SK-N-SH (cell line): ENCODE measurements around the gene C11orf65. TPM values are rescaled to one million over a fixed set of nuclear protein-coding genes. Genes with fewer than 3 reads are reported as not detected.

ENCODE experiments used
- CTCF ChIA-PET: fragments of 300-600, 350-600 bp; formaldehyde crosslinking; extraction: SDS; loops from one replicate; lab custom pipeline; 2021; lab: Yijun Ruan, JAX
- POLR2A ChIA-PET: fragments of 350-600 bp; sonication (Branson Sonifier 250); formaldehyde crosslinking; extraction: SDS; loops from one replicate; lab custom pipeline; 2020; ENCODE audit warnings: antibody characterized with exemption, inconsistent platforms; lab: Yijun Ruan, JAX
- DNase-seq: peaks from one replicate; pipeline ENCODE4 v3.0.0; 2012
- H2AFZ ChIP-seq: fragments of 200-600 bp; sonication (generic); 2 replicates; pipeline ENCODE4 v1.8.1; 2016; ENCODE audit warnings: antibody characterized with exemption, mild to moderate bottlenecking, low read depth
- H3F3A ChIP-seq: fragments of 200-600 bp; sonication (generic); replicated peaks from 2 replicates; pipeline ENCODE3; 2016; ENCODE audit warnings: antibody characterized with exemption, mild to moderate bottlenecking; ENCODE audit not compliant: insufficient read depth
- H3K27ac ChIP-seq, 2 experiments: fragments of 200-500 bp in 1 of 2; fragments of 200-600 bp in 1 of 2; sonication (Bioruptor generic) in 1 of 2; sonication (generic), shearing (Covaris generic) in 1 of 2; 2 replicates each; pipeline versions ENCODE4 v1.5.1 to v1.6.1; 2014 to 2016; ENCODE audit warnings: low read depth in 2 of 2, inconsistent platforms in 1 of 2, low read length in 1 of 2, mild to moderate bottlenecking in 1 of 2, mixed read lengths in 1 of 2
- H3K27me3 ChIP-seq: fragments of 200-600 bp; sonication (generic), shearing (Covaris generic); 2 replicates; pipeline ENCODE4 v1.6.1; 2016; ENCODE audit warnings: mixed run types; ENCODE audit not compliant: insufficient read depth
- H3K36me3 ChIP-seq, 2 experiments: fragments of 200-500 bp in 1 of 2; fragments of 200-600 bp in 1 of 2; sonication (Bioruptor generic) in 1 of 2; sonication (generic) in 1 of 2; replicated peaks in 1 of 2; 2 replicates each; pipeline versions ENCODE3 to v1.5.1; 2014 to 2016; ENCODE audit warnings: low read length in 1 of 2, mild to moderate bottlenecking in 1 of 2; ENCODE audit not compliant: insufficient read depth in 2 of 2, control insufficient read depth in 1 of 2
- H3K4me1 ChIP-seq, 2 experiments: fragments of 200-500 bp in 1 of 2; fragments of 200-600 bp in 1 of 2; sonication (Bioruptor generic) in 1 of 2; sonication (generic), shearing (Covaris generic) in 1 of 2; 2 replicates each; pipeline versions ENCODE4 v1.5.1 to v1.6.1; 2014 to 2016; ENCODE audit warnings: low read depth in 1 of 2, low read length in 1 of 2, mixed run types in 1 of 2; ENCODE audit not compliant: insufficient read depth in 2 of 2, control insufficient read depth in 1 of 2
- H3K4me2 ChIP-seq: fragments of 200-600 bp; sonication (generic), shearing (Covaris generic); 2 replicates; pipeline ENCODE4 v1.6.1; 2017; ENCODE audit warnings: mixed run types
- H3K4me3 ChIP-seq, 2 experiments: fragments of 200-500 bp in 1 of 2; fragments of 200-600 bp in 1 of 2; sonication (Bioruptor generic) in 1 of 2; sonication (generic), shearing (Covaris generic) in 1 of 2; 2 replicates each; pipeline versions ENCODE4 v1.5.1 to v1.8.1; 2014 to 2016; ENCODE audit warnings: low read depth in 2 of 2, inconsistent platforms in 1 of 2, low read length in 1 of 2, mild to moderate bottlenecking in 1 of 2, mixed read lengths in 1 of 2, moderate library complexity in 1 of 2
- H3K79me2 ChIP-seq: fragments of 200-600 bp; sonication (generic); 2 replicates; pipeline ENCODE4 v1.8.1; 2017; ENCODE audit warnings: mild to moderate bottlenecking; ENCODE audit not compliant: insufficient read depth
- H3K9ac ChIP-seq: fragments of 200-600 bp; sonication (generic); 2 replicates; pipeline ENCODE4 v1.6.1; 2017; ENCODE audit warnings: mixed run types
- H3K9me2 ChIP-seq: fragments of 200-600 bp; sonication (generic); 2 replicates; pipeline ENCODE4 v1.6.1; 2017; ENCODE audit warnings: mixed run types
- H3K9me3 ChIP-seq: fragments of 200-600 bp; sonication (generic); 2 replicates; pipeline ENCODE4 v1.6.1; 2017; ENCODE audit warnings: mixed run types, mild to moderate bottlenecking, moderate library complexity
- H4K20me1 ChIP-seq: fragments of 200-600 bp; sonication (generic); 2 replicates; pipeline ENCODE4 v1.6.1; 2017; ENCODE audit warnings: mild to moderate bottlenecking, mixed run types; ENCODE audit not compliant: insufficient read depth
- CTCF ChIP-seq: fragments of 200-600 bp; sonication (generic); IDR thresholded peaks from 2 replicates; pipeline ENCODE4 v1.6.1; 2017; ENCODE audit warnings: antibody characterized with exemption, mild to moderate bottlenecking, moderate library complexity
- FOSL2 ChIP-seq: IDR thresholded peaks from 2 replicates; pipeline ENCODE4 v1.4.0; 2012; ENCODE audit warnings: low read depth, mild to moderate bottlenecking, moderate library complexity, borderline replicate concordance
- FOXJ3 ChIP-seq: sonication (generic); formaldehyde crosslinking; IDR thresholded peaks from 2 replicates; pipeline ENCODE4 v1.5.1; 2020; ENCODE audit warnings: mild to moderate bottlenecking, missing genetic modification reagents
- FOXM1 ChIP-seq: IDR thresholded peaks from 2 replicates; pipeline ENCODE4 v1.4.0; 2012; ENCODE audit warnings: low read depth, mild to moderate bottlenecking
- GABPA ChIP-seq: IDR thresholded peaks from 2 replicates; pipeline ENCODE4 v1.4.0; 2012; ENCODE audit warnings: low read depth, mild to moderate bottlenecking
- IRF3 ChIP-seq: fragments of 150-350 bp; IDR thresholded peaks from 2 replicates; pipeline ENCODE4 v1.6.1; 2016; ENCODE audit warnings: mild to moderate bottlenecking, low read depth, low read length
- MAX ChIP-seq: IDR thresholded peaks from 2 replicates; pipeline ENCODE4 v1.4.0; 2012; ENCODE audit warnings: low read depth
- MEF2A ChIP-seq: IDR thresholded peaks from 2 replicates; pipeline ENCODE4 v1.4.0; 2012; ENCODE audit warnings: low read depth, borderline replicate concordance
- NRF1 ChIP-seq: IDR thresholded peaks from 2 replicates; pipeline ENCODE4 v1.6.1; 2012; ENCODE audit warnings: low read depth, mild to moderate bottlenecking, low read length
- RCOR1 ChIP-seq: fragments of 150-350 bp; IDR thresholded peaks from 2 replicates; pipeline ENCODE4 v1.6.1; 2017; ENCODE audit warnings: antibody characterized with exemption, low read length
- RXRA ChIP-seq: IDR thresholded peaks from 2 replicates; pipeline ENCODE4 v1.4.0; 2012; ENCODE audit warnings: low read depth, mild to moderate bottlenecking, borderline replicate concordance
- SIN3A ChIP-seq: IDR thresholded peaks from 2 replicates; pipeline ENCODE4 v1.6.1; 2012; ENCODE audit warnings: low read depth, mild to moderate bottlenecking, low read length, moderate library complexity, borderline replicate concordance
- SMC3 ChIP-seq: IDR thresholded peaks from 2 replicates; pipeline ENCODE4 v1.6.1; 2012; ENCODE audit warnings: low read depth, low read length, improper control_type of control experiment
- TCF12 ChIP-seq: IDR thresholded peaks from 2 replicates; pipeline ENCODE4 v1.4.0; 2012
- USF1 ChIP-seq: IDR thresholded peaks from 2 replicates; pipeline ENCODE4 v1.4.0; 2012; ENCODE audit warnings: low read depth, borderline replicate concordance
- USF2 ChIP-seq: fragments of 150-350 bp; IDR thresholded peaks from 2 replicates; pipeline ENCODE4 v1.6.1; 2017; ENCODE audit warnings: antibody characterized with exemption, low read length, low read depth, borderline replicate concordance
- WGBS: methylation state at CpG from one replicate; pipeline ENCODE4 v1.1.6; 2017; ENCODE audit warnings: low lambda C conversion rate; 5-methylcytosine and 5-hydroxymethylcytosine counted together
- polyA plus RNA-seq, 3 experiments: library from polyadenylated mRNA; depleted of rRNA; stranded (reverse); fragments of >200 nt; gene quantifications; 2 replicates each; pipeline ENCODE4 v1.2.3, GENCODE V29; 2012

Gene C11orf65
- polyA plus RNA-seq, 1 of the 3 experiments (the other 2 are of a cell fraction) = 0.07 TPM

- Histone ChIP-seq H3K9me2 (no peaks in the 10 kb centered on the region), H3K27ac (no peak overlapping the region), H3K27me3 (no peaks in the 10 kb centered on the region), H3K9me3 (0 out of 2 replicates have a peak, but pooled peaks cover 10% of the 10 kb centered on the region), H3F3A (no peaks in the 10 kb centered on the region), H3K79me2 (no peaks in the 10 kb centered on the region), H3K9ac (no peak overlapping the region), H3K4me1 (no peaks in the 10 kb centered on the region), H3K36me3 (no peaks in the 10 kb centered on the region), H4K20me1 (no peaks in the 10 kb centered on the region), H2AFZ (no peak overlapping the region), H3K4me3 (no peak overlapping the region), H3K4me2 (no peak overlapping the region)
- CTCF ChIA-PET = no interaction called here
- POLR2A ChIA-PET = no interaction called here
- no peak for TF ChIP-seq SMC3
- no peak for TF ChIP-seq MEF2A
- no peak for TF ChIP-seq SIN3A
- no peak for TF ChIP-seq NRF1
- TF ChIP-seq RCOR1 = no peak
- no peak for TF ChIP-seq FOXJ3 (CRISPR knock-in tag)
- TF ChIP-seq IRF3 = no peak
- TF ChIP-seq RXRA = no peak
- no peak for TF ChIP-seq USF1
- no peak for TF ChIP-seq MAX
- TF ChIP-seq CTCF = no peak
- no peak for TF ChIP-seq FOXM1
- no peak for TF ChIP-seq TCF12
- no peak for TF ChIP-seq FOSL2
- no peak for TF ChIP-seq USF2
- TF ChIP-seq GABPA = no peak
- WGBS = 52% methylated on average over 2 of the region's 2 CpGs
- DNase-seq = no peak
Observed at GRCh38 chr11:108436594-108436993, 30.7 kb downstream of the C11orf65 start.
